ENCODE measurements around the gene C6orf62.

C6orf62 gene

DNA sequence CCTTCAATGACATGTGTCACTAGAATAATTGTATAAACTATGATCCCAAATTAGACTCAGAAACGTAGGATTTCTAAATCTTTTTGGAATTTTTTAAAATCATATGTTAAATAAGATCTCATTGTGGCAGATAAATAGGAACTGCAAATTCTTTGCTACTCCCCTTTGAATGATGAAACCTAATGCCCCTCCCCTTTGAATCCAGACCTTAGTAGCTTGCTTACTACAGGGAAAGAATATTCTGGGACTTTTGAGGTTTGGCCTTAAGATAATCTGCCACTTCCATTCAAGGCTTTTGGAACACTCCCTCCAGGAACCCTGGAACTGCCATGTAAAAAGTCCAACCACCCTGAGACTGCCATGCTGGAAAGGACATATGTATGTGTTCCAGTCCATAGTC lies 59.4 kb downstream of the C6orf62 start:
- no peak for TF ChIP-seq GATA2 (IDR thresholded peaks at IDR 0.05; ENCODE audit: low read depth, low read length)
- no peak for TF ChIP-seq GATA3 (IDR thresholded peaks at IDR 0.05; ENCODE audit: low read depth, low read length)

DNA sequence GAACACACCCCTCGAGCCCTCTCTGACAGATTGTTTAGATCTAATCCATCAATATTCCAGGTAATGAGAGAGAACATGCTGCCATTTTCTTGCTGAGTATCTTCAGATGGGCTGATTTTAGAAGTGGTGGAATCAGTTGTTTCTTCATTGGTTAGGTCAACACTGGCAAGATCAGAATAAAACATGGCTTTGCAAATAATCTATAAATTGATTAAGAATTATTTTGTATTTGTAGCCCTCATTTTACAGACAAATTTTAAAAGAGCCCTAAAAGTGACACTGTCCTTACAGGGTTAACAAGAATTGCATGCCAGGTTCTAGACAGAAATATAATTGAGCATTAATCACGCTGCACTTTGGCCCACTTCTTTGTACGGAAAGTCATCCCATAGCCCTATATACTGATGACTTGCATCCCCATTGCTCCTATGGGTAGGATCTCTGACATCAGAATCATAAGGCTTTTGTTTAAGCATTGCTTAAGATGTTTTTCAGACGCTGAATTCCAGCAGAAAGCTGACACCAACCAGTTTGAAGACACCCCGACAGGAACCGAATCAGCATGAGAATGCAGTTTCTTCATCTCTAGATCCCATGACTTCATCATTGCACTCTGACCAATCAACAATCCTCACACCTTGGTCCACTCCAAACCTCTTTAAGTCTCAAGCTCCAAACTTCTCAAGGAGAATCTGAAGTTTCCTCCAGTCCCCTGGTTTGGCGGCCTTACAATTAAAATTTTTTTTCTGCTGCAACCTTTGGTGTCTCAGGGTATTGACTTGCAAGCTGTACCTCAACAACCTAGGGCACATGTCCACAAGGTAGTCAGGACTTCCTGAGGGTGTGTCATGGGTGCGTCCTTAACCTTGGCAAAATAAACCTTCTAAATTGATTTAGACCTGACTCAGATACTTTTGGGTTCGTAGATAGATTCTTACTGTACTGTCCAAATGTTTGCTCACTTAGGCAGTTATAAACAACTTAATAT lies 60.1 kb downstream of the C6orf62 start:
- TF ChIP-seq GATA3 (IDR thresholded peaks at IDR 0.05; ENCODE audit: low read depth, low read length) (no peak), GATA2 (IDR thresholded peaks at IDR 0.05; ENCODE audit: low read depth, low read length) (no peak)

DNA sequence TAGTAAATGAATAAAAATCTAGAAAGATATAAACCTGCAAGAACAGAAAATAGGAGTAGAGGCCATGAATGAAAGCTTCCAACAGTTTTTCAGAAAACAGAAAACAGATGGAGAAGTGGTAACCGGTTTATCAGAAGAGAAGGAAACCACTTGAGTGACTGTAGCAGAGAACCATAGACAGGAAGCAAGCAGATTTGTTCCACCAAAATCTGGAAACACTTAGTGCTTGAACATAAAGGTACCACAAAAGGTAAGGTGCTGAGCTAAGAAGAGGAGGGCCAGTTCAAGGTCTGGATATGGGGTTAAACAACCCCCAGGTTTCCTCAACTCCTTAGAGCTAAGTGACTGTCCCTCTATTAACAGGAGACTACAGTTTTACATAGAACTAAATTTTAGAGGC lies 63.7 kb downstream of the C6orf62 start:
- TF ChIP-seq GATA2 (IDR thresholded peaks at IDR 0.05; ENCODE audit: low read depth, low read length), result no peak
- no peak for TF ChIP-seq GATA3 (IDR thresholded peaks at IDR 0.05; ENCODE audit: low read depth, low read length)

All from SH-SY5Y (cell line).